DOHH2 (cell line): ENCODE measurements around the gene CPN2.

ENCODE experiments used
- H3F3A ChIP-seq: fragments of 200-600 bp; sonication (generic), shearing (Covaris generic); 2 replicates; pipeline ENCODE4 v1.6.0; 2016; ENCODE audit warnings: antibody characterized with exemption, mild to moderate bottlenecking; ENCODE audit not compliant: control insufficient read depth, insufficient read depth
- H3K27ac ChIP-seq: fragments of 200-600 bp; sonication (generic); 2 replicates; pipeline ENCODE4 v1.5.1; 2014; ENCODE audit warnings: low read depth, mild to moderate bottlenecking, low read length, moderate library complexity
- H3K27me3 ChIP-seq: fragments of 200-600 bp; sonication (generic); 2 replicates; pipeline ENCODE4 v1.6.1; 2014; ENCODE audit warnings: mild to moderate bottlenecking, low read length, mixed read lengths; ENCODE audit not compliant: control insufficient read depth
- H3K36me3 ChIP-seq: fragments of 200-600 bp; sonication (generic); 2 replicates; pipeline ENCODE4 v1.6.1; 2014; ENCODE audit warnings: mild to moderate bottlenecking, low read length, moderate library complexity, mixed read lengths; ENCODE audit not compliant: control insufficient read depth
- H3K4me1 ChIP-seq: fragments of 200-600 bp; sonication (generic); 2 replicates; pipeline ENCODE4 v1.6.1; 2014; ENCODE audit warnings: mild to moderate bottlenecking, low read length, mixed read lengths; ENCODE audit not compliant: control insufficient read depth
- H3K4me2 ChIP-seq: fragments of 200-600 bp; sonication (generic); 2 replicates; pipeline ENCODE4 v1.6.0; 2014; ENCODE audit warnings: mild to moderate bottlenecking, low read length, moderate library complexity
- H3K4me3 ChIP-seq: fragments of 200-600 bp; sonication (generic); 2 replicates; pipeline ENCODE4 v1.5.1; 2014; ENCODE audit warnings: mild to moderate bottlenecking, low read length, mixed read lengths
- H3K79me2 ChIP-seq: fragments of 200-600 bp; sonication (generic); 2 replicates; pipeline ENCODE4 v1.6.1; 2014; ENCODE audit warnings: mild to moderate bottlenecking, low read length, mixed read lengths; ENCODE audit not compliant: control insufficient read depth
- H3K9me2 ChIP-seq: fragments of 200-600 bp; sonication (generic); replicated peaks from 2 replicates; pipeline ENCODE4 v1.6.1; 2014; ENCODE audit warnings: mild to moderate bottlenecking, low read length, mixed read lengths; ENCODE audit not compliant: control insufficient read depth
- H3K9me3 ChIP-seq: fragments of 200-600 bp; sonication (generic); 2 replicates; pipeline ENCODE4 v1.6.1; 2014; ENCODE audit warnings: antibody characterized with exemption, low read length, mixed read lengths; ENCODE audit not compliant: control insufficient read depth, insufficient read depth
- H4K20me1 ChIP-seq: fragments of 200-600 bp; sonication (generic); 2 replicates; pipeline ENCODE4 v1.6.0; 2014; ENCODE audit warnings: low read depth, mild to moderate bottlenecking, antibody characterized with exemption, low read length, moderate library complexity; ENCODE audit not compliant: control insufficient read depth, insufficient read depth
- CTCF ChIP-seq: fragments of 200-600 bp; sonication (generic); IDR thresholded peaks from one replicate; pipeline ENCODE4 v1.5.1; 2014; ENCODE audit warnings: antibody characterized with exemption, mild to moderate bottlenecking, low read depth, low read length; ENCODE audit not compliant: poor library complexity, severe bottlenecking
- EZH2phosphoT487 ChIP-seq: fragments of 200-600 bp; sonication (generic); IDR thresholded peaks from 2 replicates; pipeline ENCODE4 v1.6.1; 2017; ENCODE audit warnings: borderline replicate concordance, mild to moderate bottlenecking, antibody characterized with exemption, low read length, moderate library complexity, mixed read lengths

The CPN2 gene

DNA sequence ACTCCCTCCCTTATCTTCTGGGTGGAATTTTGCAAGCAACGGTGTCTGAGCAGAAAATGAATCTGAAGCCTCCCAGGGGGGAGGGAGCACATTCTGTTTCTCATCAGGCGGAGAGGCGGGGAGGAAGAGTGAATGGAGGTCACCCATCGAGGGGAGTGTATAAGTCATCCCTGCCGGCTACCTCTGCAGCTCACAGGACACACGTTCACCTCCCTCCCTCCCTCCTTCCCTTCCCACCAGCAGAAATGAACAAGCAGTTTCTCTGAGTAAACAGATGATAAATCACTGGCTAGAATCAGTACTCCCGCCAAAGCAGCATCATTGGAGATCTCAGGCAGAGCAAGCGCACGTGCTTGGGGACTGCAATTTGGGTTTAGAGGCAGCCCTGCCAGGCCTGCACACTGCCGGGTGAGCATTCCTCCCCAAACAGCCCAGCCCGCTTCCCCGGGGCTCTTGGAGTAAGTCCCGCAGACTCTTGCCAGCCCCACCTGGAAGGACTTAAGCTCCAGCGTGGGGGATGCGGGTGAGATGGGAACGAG, 38.3 kb downstream of the CPN2 start:
- Histone ChIP-seq H3K79me2 (no peaks in the 10 kb centered on the region), H3K9me2 (no peaks in the 10 kb centered on the region), H3K27ac (no peak overlapping the region), H3K27me3 (peaks cover 96% of the 10 kb centered on the region), H3F3A (no peaks in the 10 kb centered on the region), H3K36me3 (no peaks in the 10 kb centered on the region), H3K4me1 (peaks cover 10% of the 10 kb centered on the region), H4K20me1 (peaks cover 14% of the 10 kb centered on the region), H3K4me2 (no peak overlapping the region), H3K9me3 (no peaks in the 10 kb centered on the region), H3K4me3 (no peak overlapping the region)
- no peak for TF ChIP-seq EZH2phosphoT487
- TF ChIP-seq CTCF = no peak

GRCh38 chr3:194312186-194312742, 38.9 kb downstream of the CPN2 start:
- H4K20me1 ChIP-seq = peaks cover 19% of the 10 kb centered on the region
- H3F3A ChIP-seq = no peaks in the 10 kb centered on the region; the same call in 1 of the 2 replicates
- H3K27ac ChIP-seq = no peak overlapping the region
- H3K4me2 ChIP-seq = no peak overlapping the region
- no peaks in the 10 kb centered on the region for H3K9me3 ChIP-seq
- no peak overlapping the region for H3K4me3 ChIP-seq
- no peak for TF ChIP-seq EZH2phosphoT487
- TF ChIP-seq CTCF = no peak
- peaks cover 97% of the 10 kb centered on the region for H3K27me3 ChIP-seq
- H3K9me2 ChIP-seq = no peaks in the 10 kb centered on the region
- H3K36me3 ChIP-seq = no peaks in the 10 kb centered on the region
- H3K79me2 ChIP-seq = no peaks in the 10 kb centered on the region
- peaks cover 15% of the 10 kb centered on the region for H3K4me1 ChIP-seq

DNA sequence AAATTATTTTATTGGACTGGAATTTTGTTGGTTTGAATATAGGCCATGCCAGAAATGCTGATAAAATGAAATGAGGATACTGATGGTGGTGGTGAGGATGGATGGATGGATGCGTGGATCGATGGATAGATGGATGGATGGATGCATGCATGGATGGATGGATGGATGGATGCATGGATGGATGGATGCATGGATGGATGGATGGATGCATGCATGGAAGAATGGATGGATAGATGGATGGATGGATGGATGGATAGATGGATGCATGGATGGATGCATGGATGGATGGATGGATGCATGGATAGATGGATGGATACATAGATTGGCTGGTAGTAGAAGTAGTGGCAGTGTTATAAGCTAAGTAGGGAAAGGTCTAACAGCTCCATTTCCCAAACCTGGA, 40.1 kb downstream of the CPN2 start:
- H3K9me2 ChIP-seq = no peaks in the 10 kb centered on the region
- no peak overlapping the region for H3K4me2 ChIP-seq
- H4K20me1 ChIP-seq = peaks cover 27% of the 10 kb centered on the region
- no peaks in the 10 kb centered on the region for H3K36me3 ChIP-seq
- H3K4me1 ChIP-seq = peaks cover 28% of the 10 kb centered on the region
- TF ChIP-seq EZH2phosphoT487 (no peak), CTCF (no peak)
- H3K79me2 ChIP-seq = no peaks in the 10 kb centered on the region
- peaks cover 7% of the 10 kb centered on the region for H3F3A ChIP-seq
- no peaks in the 10 kb centered on the region for H3K9me3 ChIP-seq
- peaks cover 93% of the 10 kb centered on the region for H3K27me3 ChIP-seq
- no peak overlapping the region for H3K27ac ChIP-seq
- no peak overlapping the region for H3K4me3 ChIP-seq
